GM23338 (cell line): ENCODE measurements around the gene SH3RF3. TPM values are rescaled to one million over a fixed set of nuclear protein-coding genes. Genes with fewer than 3 reads are reported as not detected.

Experiments used
- ATAC-seq: fragments of 200-7000 bp; cut with Tn5 transposase; 3 replicates; pipeline ENCODE4 v1.9.1; 2020
- DNase-seq: peaks from one replicate; pipeline ENCODE4 v3.0.0-alpha.2; 2015; ENCODE audit warnings: low spot score
- H2AFZ ChIP-seq: fragments of 200-600 bp; sonication (generic); 2 replicates; pipeline ENCODE4 v1.8.0; 2016; ENCODE audit warnings: antibody characterized with exemption, mild to moderate bottlenecking, moderate library complexity
- H3F3A ChIP-seq: fragments of 200-600 bp; sonication (generic); replicated peaks from 2 replicates; pipeline ENCODE4 v1.8.0; 2017; ENCODE audit warnings: antibody characterized with exemption, mixed run types, low read depth
- H3K27ac ChIP-seq: fragments of 200-600 bp; sonication (generic); 2 replicates; pipeline ENCODE4 v1.6.1; 2016; ENCODE audit warnings: low read depth
- H3K27me3 ChIP-seq: fragments of 200-600 bp; sonication (generic); 2 replicates; pipeline ENCODE4 v1.8.0; 2016; ENCODE audit warnings: mild to moderate bottlenecking, mixed run types, moderate library complexity; ENCODE audit not compliant: insufficient read depth
- H3K36me3 ChIP-seq: fragments of 200-600 bp; sonication (generic); 2 replicates; pipeline ENCODE4 v1.8.0; 2016; ENCODE audit warnings: mild to moderate bottlenecking; ENCODE audit not compliant: insufficient read depth
- H3K4me1 ChIP-seq: fragments of 200-600 bp; sonication (generic); 2 replicates; pipeline ENCODE4 v1.8.0; 2016; ENCODE audit warnings: mild to moderate bottlenecking, moderate library complexity; ENCODE audit not compliant: insufficient read depth
- H3K4me2 ChIP-seq: fragments of 200-600 bp; sonication (generic); 2 replicates; pipeline ENCODE4 v1.7.1; 2017; ENCODE audit warnings: mixed run types
- H3K4me3 ChIP-seq: fragments of 200-600 bp; sonication (generic); 2 replicates; pipeline ENCODE4 v1.6.1; 2016; ENCODE audit warnings: mixed run types
- H3K79me2 ChIP-seq: fragments of 200-600 bp; sonication (generic); replicated peaks from 2 replicates; pipeline ENCODE4 v1.8.0; 2017; ENCODE audit warnings: mild to moderate bottlenecking; ENCODE audit not compliant: insufficient read depth
- H3K9me2 ChIP-seq: fragments of 200-600 bp; sonication (generic); 2 replicates; pipeline ENCODE4 v1.8.0; 2017; ENCODE audit not compliant: insufficient read depth
- H4K20me1 ChIP-seq: fragments of 200-600 bp; sonication (generic); replicated peaks from 2 replicates; pipeline ENCODE4 v1.8.0; 2017; ENCODE audit warnings: mild to moderate bottlenecking; ENCODE audit not compliant: insufficient read depth
- H3K27ac Mint-ChIP-seq: 2 replicates; pipeline ENCODE4 v1.8.0; 2020; ENCODE audit warnings: inconsistent platforms, mild to moderate bottlenecking, moderate library complexity, mixed read lengths
- H3K27me3 Mint-ChIP-seq: 3 replicates; pipeline ENCODE4 v1.8.0; 2022; ENCODE audit warnings: low read depth, mild to moderate bottlenecking, moderate library complexity, mixed read lengths, inconsistent platforms; ENCODE audit not compliant: insufficient read depth, poor library complexity
- H3K36me3 Mint-ChIP-seq: 3 replicates; pipeline ENCODE4 v1.8.0; 2021; ENCODE audit warnings: low read depth, mild to moderate bottlenecking, inconsistent platforms, moderate library complexity, mixed read lengths
- H3K4me1 Mint-ChIP-seq: 3 replicates; pipeline ENCODE4 v1.8.0; 2020; ENCODE audit warnings: mild to moderate bottlenecking, inconsistent platforms, mixed read lengths
- H3K4me3 Mint-ChIP-seq: 3 replicates; pipeline ENCODE4 v1.8.0; 2021; ENCODE audit warnings: moderate library complexity, mild to moderate bottlenecking, inconsistent platforms, mixed read lengths
- H3K9me3 Mint-ChIP-seq: 3 replicates; pipeline ENCODE4 v1.8.0; 2020; ENCODE audit warnings: moderate library complexity, mild to moderate bottlenecking, inconsistent platforms, mixed read lengths
- CREB1 ChIP-seq: fragments of 250-450 bp; sonication (Bioruptor Pico); IDR thresholded peaks from 2 replicates; pipeline ENCODE4 v1.5.0; 2020; ENCODE audit warnings: low read depth, mild to moderate bottlenecking, moderate library complexity
- CTCF ChIP-seq, 2 experiments: fragments of 200-600 bp in 1 of 2; sonication (generic) in 1 of 2; conservative IDR thresholded peaks; 2 replicates each; pipeline versions ENCODE4 v1.5.1 to v1.6.1; 2016 to 2017; ENCODE audit warnings: antibody characterized with exemption in 2 of 2, low read depth in 2 of 2, mild to moderate bottlenecking in 2 of 2, moderate library complexity in 1 of 2
- EZH2 ChIP-seq: fragments of 200-600 bp; sonication (generic); IDR thresholded peaks from one replicate; pipeline ENCODE4 v1.8.0; 2017; ENCODE audit warnings: antibody characterized with exemption, mild to moderate bottlenecking, low read depth; ENCODE audit not compliant: unreplicated experiment
- JUNB ChIP-seq: IDR thresholded peaks from one replicate; pipeline ENCODE4 v1.6.1; 2016; ENCODE audit warnings: antibody characterized with exemption; ENCODE audit not compliant: unreplicated experiment
- NANOG ChIP-seq: IDR thresholded peaks from 2 replicates; pipeline ENCODE4 v1.6.1; 2016; ENCODE audit warnings: antibody characterized with exemption, borderline replicate concordance
- ZNF331 ChIP-seq: fragments of 250-450 bp; sonication (Bioruptor Pico); IDR thresholded peaks from 2 replicates; pipeline ENCODE4 v1.5.0; 2020; ENCODE audit warnings: low read depth, mild to moderate bottlenecking, moderate library complexity
- polyA plus RNA-seq: library from polyadenylated mRNA; unstranded; fragments of >200 nt; fragmentation: Nextera tagmentation; extraction: Ambion mirVana; gene quantifications from 2 replicates; pipeline ENCODE4 v1.2.1, GENCODE V29; 2016
- total RNA-seq: library from RNA; depleted of rRNA; stranded (reverse); fragments of >200 nt; shearing (Covaris generic); gene quantifications from 2 replicates; pipeline ENCODE4 v1.2.3, GENCODE V29; 2014
- TF ChIP-seq, protein P1 (sequence below): IDR thresholded peaks from 2 replicates; pipeline ENCODE4 v1.6.1; 2016; ENCODE audit warnings: antibody characterized with exemption

Gene SH3RF3
- total and polyA plus RNA-seq, 2 experiments from 2014 or later: 0.11 to 0.63 TPM

DNA sequence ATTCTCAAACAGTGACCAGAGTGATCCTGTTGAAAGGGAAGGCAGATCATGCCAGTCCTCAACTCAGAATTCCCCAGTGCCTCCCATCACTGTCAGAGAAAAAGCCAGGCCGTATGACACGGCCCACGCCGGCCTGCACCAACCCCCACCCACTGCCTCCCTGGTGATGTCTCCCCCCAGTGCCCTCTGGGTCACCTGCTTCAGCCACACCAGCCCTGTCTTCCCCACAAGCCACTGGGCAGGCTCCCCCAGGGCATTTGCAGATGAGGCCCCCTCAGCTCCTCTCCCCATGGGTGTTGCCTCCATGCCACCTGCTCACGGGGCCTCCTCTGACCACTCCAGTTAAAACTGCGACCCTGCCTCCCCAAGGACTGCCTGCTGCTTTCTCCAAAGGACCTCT is 169.8 kb downstream of the SH3RF3 start (continued):
- TF ChIP-seq, protein P1, sequence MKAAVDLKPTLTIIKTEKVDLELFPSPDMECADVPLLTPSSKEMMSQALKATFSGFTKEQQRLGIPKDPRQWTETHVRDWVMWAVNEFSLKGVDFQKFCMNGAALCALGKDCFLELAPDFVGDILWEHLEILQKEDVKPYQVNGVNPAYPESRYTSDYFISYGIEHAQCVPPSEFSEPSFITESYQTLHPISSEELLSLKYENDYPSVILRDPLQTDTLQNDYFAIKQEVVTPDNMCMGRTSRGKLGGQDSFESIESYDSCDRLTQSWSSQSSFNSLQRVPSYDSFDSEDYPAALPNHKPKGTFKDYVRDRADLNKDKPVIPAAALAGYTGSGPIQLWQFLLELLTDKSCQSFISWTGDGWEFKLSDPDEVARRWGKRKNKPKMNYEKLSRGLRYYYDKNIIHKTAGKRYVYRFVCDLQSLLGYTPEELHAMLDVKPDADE: no peak

DNA sequence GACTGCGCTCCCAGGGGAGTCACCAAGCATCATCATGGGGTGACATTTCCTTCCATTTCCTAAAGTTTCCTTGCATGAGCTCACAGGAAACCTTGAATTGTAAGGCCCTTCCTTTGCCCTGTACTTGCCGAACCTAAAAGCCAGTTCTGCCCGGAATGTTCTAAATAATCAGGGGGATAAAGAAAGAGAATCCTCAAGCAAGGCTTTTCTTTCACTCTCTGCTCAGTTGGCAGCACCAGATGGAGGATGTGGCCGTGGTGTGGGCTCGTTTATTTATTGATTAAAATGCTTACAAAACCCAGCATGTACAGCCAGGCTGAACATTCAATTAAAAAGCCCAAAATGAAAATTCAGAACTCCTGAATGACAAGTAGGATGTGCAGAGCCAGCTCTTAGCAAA is 170.5 kb downstream of the SH3RF3 start:
- no peak overlapping the region for H3K4me3 Mint-ChIP-seq
- Histone ChIP-seq H3K79me2 (no peaks in the 10 kb centered on the region), H3K4me1 (no peaks in the 10 kb centered on the region), H3K4me3 (no peak overlapping the region), H3K27me3 (no peaks in the 10 kb centered on the region), H3K27ac (no peak overlapping the region), H3F3A (no peaks in the 10 kb centered on the region), H3K4me2 (no peak overlapping the region), H2AFZ (no peak overlapping the region), H3K36me3 (no peaks in the 10 kb centered on the region), H3K9me2 (no peaks in the 10 kb centered on the region), H4K20me1 (no peaks in the 10 kb centered on the region)
- H3K27me3 Mint-ChIP-seq: peaks cover 7% of the 10 kb centered on the region
- no peak for TF ChIP-seq ZNF331
- TF ChIP-seq EZH2: no peak
- no peak for TF ChIP-seq JUNB
- no peak for TF ChIP-seq CREB1
- no peak overlapping the region for H3K27ac Mint-ChIP-seq
- no peaks in the 10 kb centered on the region for H3K4me1 Mint-ChIP-seq
- DNase-seq (no peak), ATAC-seq (no peak)
- H3K36me3 Mint-ChIP-seq: no peaks in the 10 kb centered on the region
- no peaks in the 10 kb centered on the region for H3K9me3 Mint-ChIP-seq

DNA sequence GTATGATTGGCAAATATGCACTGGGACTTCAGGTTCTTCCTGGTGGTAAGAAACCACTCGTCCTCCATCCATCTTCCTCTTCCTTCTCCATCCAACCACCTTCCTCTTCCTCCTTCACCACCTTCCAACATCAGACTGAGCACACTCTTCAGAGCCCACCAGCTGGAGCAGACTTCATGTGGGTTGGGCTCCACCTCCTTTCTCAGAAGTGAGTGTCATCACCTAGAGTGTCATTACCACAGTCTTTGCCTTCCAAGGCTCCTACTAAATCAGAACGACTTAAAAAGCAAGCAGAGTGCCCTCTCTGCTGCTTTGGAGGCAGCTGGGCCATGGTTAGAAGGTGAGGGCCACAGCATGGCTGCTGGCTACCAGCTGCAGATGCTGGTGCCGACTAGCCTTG is 171.6 kb downstream of the SH3RF3 start:
- no peak overlapping the region for H3K4me3 Mint-ChIP-seq
- Histone ChIP-seq H3F3A (no peaks in the 10 kb centered on the region), H3K4me2 (no peak overlapping the region), H2AFZ (no peak overlapping the region), H3K27ac (no peak overlapping the region), H3K4me3 (no peak overlapping the region), H3K4me1 (no peaks in the 10 kb centered on the region), H3K36me3 (no peaks in the 10 kb centered on the region), H3K27me3 (no peaks in the 10 kb centered on the region), H3K9me2 (no peaks in the 10 kb centered on the region), H3K79me2 (no peaks in the 10 kb centered on the region), H4K20me1 (no peaks in the 10 kb centered on the region)
- no peaks in the 10 kb centered on the region for H3K9me3 Mint-ChIP-seq
- H3K4me1 Mint-ChIP-seq: no peaks in the 10 kb centered on the region; the same call in 2 of the 3 replicates
- H3K27ac Mint-ChIP-seq: no peak overlapping the region
- peaks cover 2% of the 10 kb centered on the region for H3K27me3 Mint-ChIP-seq
- no peak for TF ChIP-seq NANOG
- TF ChIP-seq JUNB: no peak
- TF ChIP-seq CREB1: no peak
- TF ChIP-seq CTCF (conservative IDR thresholded peaks at IDR 0.05; ENCODE audit: low read depth in 2 of 2): no peak
- no peak for DNase-seq
- no peaks in the 10 kb centered on the region for H3K36me3 Mint-ChIP-seq
- no peak for ATAC-seq
